ENCODE data around the gene SLC12A5. TPM values are rescaled to one million over a fixed set of nuclear protein-coding genes. Genes with fewer than 3 reads are reported as not detected.

SLC12A5 gene
- polyA plus RNA-seq, 1 donor from 2014 or later: 0.11 TPM

DNA sequence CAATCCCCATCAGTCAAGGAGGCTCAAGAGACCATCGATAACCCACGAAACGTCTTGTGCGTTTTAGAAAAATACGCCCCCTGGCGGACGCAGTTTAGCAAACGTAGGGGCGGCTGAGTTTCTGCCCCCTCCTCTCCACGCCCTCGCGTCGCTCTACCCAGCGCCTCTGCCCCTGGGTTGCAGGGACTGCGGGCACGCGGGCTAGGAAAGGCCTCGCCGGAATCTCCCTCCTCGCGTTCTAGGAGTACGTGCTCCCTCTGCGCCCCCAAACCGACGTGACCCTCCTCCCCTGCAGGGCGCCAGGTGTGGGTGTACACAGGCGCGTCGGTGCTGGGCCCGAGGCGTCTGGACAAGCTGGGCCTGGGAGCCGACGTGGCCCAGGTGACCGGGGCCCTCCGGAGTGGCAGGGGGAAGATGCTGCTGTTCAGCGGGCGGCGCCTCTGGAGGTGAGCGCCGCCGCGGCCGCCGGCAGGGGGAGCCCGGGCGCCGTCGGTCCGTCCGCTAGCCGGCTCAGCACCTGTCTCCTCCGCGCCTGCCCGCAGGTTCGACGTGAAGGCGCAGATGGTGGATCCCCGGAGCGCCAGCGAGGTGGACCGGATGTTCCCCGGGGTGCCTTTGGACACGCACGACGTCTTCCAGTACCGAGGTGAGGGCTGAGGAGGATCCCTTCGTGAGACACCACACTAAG, 15.0 kb upstream of the SLC12A5 start:
- Mint-ChIP-seq H3K27me3 (peaks cover 47% of the 10 kb centered on the region), H3K36me3 (no peaks in the 10 kb centered on the region), H3K9me3 (peaks cover 0 to 8% (median 0%) of the 10 kb centered on the region in 3 donors), H3K4me3 (peak overlapping the region; percentile 43 to 87 (median 74)), H3K27ac (peak overlapping the region; percentile 31 to 88 (median 71)), H3K4me1 (peaks cover 21 to 26% (median 25%) of the 10 kb centered on the region in 3 donors)

DNA sequence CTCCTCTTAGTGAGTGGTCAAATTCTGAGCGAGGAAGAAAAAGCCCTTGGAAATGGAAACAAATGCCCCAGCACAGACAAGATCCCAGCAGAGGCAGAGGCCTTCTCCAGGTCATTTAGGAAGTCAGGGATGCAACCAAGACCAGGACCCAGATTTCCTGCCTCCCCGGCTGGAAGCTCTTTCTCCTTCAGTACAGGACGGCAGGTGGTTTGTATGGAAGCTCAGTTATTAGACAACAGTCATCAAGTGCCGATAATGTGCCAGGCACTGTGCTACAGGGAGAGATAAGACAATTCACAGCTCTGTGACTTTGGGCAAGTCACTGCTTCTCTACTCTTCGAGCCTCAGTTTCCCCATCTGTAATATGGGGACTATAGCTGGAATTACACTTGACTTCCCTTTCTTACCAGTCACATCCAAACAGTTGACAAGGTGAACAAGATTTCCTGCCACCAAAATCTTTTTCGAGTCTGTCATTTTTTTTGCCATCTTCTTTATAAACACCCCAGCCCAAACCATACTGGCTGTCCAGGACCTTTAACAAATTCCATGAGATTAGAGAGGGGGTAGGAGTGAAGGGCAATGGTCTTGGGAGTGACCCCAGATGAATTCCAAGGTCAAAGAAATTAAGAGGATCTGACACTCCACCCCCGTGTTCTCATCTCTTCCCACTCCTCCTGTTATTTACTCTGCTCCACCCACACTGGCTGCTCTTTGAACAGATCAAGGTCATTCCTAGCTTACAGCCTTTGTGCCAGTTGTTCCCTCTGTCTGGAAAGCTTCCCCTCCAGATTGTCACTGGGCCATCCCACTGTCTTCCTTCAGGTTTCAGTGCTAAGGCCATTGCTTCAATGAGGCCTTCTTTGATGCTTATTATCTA, 14.3 kb upstream of the SLC12A5 start:
- peak overlapping the region in 2 of 3 donors; percentile 71 to 88 for H3K27ac Mint-ChIP-seq
- H3K36me3 Mint-ChIP-seq: no peaks in the 10 kb centered on the region
- peaks cover 0 to 8% (median 0%) of the 10 kb centered on the region in 3 donors for H3K9me3 Mint-ChIP-seq
- peak overlapping the region; percentile 43 to 87 (median 74) for H3K4me3 Mint-ChIP-seq
- H3K27me3 Mint-ChIP-seq: peaks cover 39% of the 10 kb centered on the region
- H3K4me1 Mint-ChIP-seq: peaks cover 14 to 23% (median 23%) of the 10 kb centered on the region in 3 donors

DNA sequence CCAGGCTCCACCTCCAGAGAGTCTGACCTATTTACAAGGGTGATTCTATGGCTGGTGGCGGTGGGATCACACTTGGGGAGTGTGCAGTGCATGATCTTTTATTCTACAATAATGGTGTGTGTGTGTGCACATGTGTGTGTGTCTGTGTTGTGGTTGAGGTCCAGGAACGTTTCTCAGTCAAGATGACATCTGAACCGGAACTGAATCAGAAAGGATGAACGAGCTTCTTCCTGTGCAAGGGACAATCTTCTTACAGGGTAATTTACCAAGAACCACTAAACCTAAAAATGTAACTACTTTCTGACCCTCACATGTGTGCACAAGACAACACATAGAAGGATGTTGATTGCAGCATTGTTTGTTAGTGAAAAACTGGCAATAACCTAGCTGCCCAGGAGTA, 11.7 kb upstream of the SLC12A5 start:
- peak overlapping the region in 1 of 4 donors; percentile 5 for H3K4me3 Mint-ChIP-seq
- H3K36me3 Mint-ChIP-seq: no peaks in the 10 kb centered on the region
- peaks cover 0 to 4% (median 0%) of the 10 kb centered on the region in 3 donors for H3K9me3 Mint-ChIP-seq
- peaks cover 12 to 22% (median 17%) of the 10 kb centered on the region in 3 donors for H3K4me1 Mint-ChIP-seq
- no peak overlapping the region for H3K27ac Mint-ChIP-seq
- peaks cover 26% of the 10 kb centered on the region for H3K27me3 Mint-ChIP-seq

DNA sequence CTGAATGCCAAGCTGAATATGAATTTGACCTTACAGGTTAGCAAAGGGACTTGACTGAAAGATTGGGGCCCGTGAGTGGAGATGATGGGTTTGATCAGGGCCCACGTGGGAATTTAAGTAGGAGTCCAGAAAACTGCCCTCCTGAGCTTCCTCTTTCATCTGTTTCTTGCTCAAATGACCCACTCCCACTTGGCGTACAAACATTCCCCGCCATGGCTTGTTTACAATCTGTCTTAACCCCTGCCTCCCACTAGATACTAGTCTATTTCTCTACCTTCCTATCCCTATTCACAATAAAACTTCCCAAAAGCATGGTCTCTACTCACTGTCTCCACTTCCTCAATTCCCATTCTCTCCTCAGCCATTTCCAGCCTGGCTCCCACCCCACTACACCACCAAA, 10.9 kb upstream of the SLC12A5 start:
- no peak overlapping the region for H3K4me3 Mint-ChIP-seq
- H3K27ac Mint-ChIP-seq: no peak overlapping the region
- H3K27me3 Mint-ChIP-seq: peaks cover 21% of the 10 kb centered on the region
- no peaks in the 10 kb centered on the region for H3K36me3 Mint-ChIP-seq
- H3K4me1 Mint-ChIP-seq: peaks cover 11 to 22% (median 18%) of the 10 kb centered on the region in 3 donors
- H3K9me3 Mint-ChIP-seq: no peaks in the 10 kb centered on the region

DNA sequence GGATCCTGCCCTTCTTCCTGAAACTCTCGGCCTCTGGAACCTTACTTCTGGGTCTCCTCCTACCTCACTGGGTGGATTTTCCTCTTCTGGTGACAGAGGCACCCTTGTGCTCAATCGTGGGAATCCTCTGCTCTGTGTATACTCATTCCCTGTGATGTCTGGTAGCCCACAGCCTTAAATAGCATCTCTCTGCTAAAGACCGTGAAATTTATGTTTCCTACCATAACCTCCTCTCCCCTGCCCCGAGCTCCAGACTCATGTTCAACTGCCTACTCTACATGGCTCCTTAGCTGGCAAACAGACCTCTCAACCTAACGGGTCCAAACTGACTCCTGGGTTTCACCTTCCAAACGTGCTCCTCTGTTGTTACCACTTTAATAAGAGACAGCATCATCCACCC, 10.4 kb upstream of the SLC12A5 start:
- H3K4me1 Mint-ChIP-seq: peaks cover 12 to 22% (median 18%) of the 10 kb centered on the region in 3 donors
- H3K4me3 Mint-ChIP-seq: no peak overlapping the region
- H3K9me3 Mint-ChIP-seq: no peaks in the 10 kb centered on the region
- H3K27ac Mint-ChIP-seq: no peak overlapping the region
- no peaks in the 10 kb centered on the region for H3K36me3 Mint-ChIP-seq
- H3K27me3 Mint-ChIP-seq: peaks cover 25% of the 10 kb centered on the region

DNA sequence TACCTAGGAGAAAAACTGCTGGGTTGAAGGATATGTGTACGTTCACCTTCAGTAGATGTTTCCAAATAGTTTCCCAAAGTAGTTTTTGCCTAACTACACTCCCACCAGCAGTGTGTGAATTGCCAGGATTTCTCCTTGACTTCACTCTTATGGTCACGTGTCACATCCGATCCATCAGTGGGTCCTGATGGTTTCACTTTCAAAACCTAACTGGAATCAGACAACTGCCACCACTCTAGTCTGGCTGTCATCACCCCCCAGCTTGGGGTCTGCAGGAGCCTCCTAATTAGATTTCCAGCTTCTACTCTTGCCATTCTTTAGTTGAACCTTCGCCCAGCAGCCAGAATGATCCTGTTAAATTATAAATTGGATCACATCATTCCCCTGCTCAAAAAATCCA, 8.5 kb upstream of the SLC12A5 start:
- Mint-ChIP-seq H3K9me3 (no peaks in the 10 kb centered on the region), H3K4me1 (peaks cover 8 to 11% (median 11%) of the 10 kb centered on the region in 3 donors), H3K36me3 (no peaks in the 10 kb centered on the region), H3K4me3 (peak overlapping the region in 3 of 4 donors; percentile 6 to 91 (median 36)), H3K27me3 (peaks cover 34% of the 10 kb centered on the region), H3K27ac (peak overlapping the region in 1 of 3 donors; percentile 8)

DNA sequence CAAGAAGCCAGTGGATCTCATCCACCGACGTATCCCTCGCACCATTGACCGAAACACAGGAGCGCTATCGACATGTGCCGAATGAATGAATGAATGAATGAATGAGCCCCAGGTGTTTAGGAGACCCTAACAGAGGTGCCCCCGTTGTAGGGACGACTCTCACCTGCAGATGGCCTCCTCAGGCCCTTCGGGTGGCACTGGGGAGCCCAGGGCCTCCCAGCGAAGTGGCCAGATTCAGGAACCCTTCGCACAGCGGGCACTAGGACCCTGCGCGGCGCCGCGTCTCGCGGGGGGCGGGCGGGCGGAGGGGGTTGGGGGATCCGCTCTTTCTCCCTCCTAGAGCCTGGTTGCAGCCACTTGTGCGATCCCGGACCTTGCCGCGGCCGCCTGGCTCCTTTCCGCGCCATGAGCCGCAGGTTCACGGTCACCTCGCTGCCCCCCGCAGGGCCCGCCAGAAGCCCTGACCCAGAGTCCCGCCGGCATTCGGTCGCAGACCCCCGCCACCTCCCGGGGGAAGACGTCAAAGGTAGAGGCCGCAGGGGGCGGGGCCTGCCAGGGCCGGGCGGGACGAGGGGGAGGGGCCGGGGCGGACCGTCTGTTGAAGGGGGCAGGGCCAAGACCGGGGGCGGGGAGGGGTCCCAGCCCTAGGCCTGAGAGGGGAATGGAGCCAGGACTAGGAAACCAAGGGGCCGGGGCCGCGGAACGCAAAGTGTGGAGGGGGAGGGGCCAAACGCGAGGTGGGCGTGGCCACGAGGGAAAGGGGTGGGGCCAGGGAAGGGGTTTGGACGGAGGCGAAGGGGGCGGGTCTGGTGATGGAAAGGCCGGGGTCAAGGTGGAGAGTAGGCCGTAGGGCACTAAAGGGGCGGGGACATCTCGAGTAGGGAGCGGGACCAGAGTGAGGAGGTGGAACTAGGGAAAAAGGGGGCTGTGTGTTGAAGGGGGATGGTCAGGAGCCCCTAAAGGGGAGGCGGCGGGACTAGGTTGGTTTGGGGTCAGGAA, 7.4 kb upstream of the SLC12A5 start:
- no peaks in the 10 kb centered on the region for H3K9me3 Mint-ChIP-seq
- no peaks in the 10 kb centered on the region for H3K36me3 Mint-ChIP-seq
- H3K4me1 Mint-ChIP-seq: peaks cover 8 to 11% (median 11%) of the 10 kb centered on the region in 3 donors
- peak overlapping the region; percentile 36 to 92 (median 74) for H3K4me3 Mint-ChIP-seq
- peaks cover 36% of the 10 kb centered on the region for H3K27me3 Mint-ChIP-seq
- H3K27ac Mint-ChIP-seq: peak overlapping the region in 2 of 3 donors; percentile 8 to 80

DNA sequence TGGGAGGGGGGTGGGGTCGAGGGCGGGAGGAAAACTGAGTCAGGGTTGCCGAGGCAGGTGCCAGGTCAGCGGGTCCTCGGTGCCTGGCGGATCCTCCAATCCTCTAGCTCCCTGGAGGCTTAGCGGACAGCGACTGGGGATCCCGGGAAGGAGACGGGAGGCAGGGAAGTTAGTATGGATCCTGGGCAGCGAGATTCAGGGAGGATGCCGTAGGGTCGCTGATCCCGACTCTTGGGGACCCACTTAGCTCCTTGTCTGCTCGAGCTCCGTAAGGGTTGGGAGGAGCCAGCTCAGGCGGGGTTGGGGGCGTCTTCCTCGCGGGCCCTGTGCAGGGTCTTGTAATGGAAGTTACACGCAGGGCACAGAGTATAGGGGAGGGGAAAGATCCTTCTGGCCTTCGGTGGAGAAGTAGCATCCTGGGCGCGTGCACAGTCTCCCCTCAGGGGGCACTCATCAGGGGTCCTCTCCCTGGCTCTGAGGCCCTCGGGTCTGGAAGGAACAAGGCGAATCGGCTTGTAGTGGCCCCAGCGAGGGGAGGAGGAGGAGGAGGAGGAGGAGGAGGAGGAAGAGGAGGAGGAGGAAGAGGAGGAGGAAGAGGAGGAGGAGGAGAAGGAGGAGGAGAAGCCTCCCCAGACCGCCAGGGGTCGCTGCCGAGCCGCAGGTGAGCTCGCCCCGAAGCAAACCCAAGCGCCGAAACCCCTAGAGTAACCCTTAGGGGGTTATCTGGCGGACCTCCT, 6.4 kb upstream of the SLC12A5 start:
- Mint-ChIP-seq H3K4me1 (peaks cover 8 to 11% (median 11%) of the 10 kb centered on the region in 3 donors), H3K27me3 (peaks cover 40% of the 10 kb centered on the region), H3K27ac (peak overlapping the region in 1 of 3 donors; percentile 46), H3K4me3 (peak overlapping the region in 2 of 4 donors; percentile 89 to 92), H3K9me3 (no peaks in the 10 kb centered on the region), H3K36me3 (no peaks in the 10 kb centered on the region)

DNA sequence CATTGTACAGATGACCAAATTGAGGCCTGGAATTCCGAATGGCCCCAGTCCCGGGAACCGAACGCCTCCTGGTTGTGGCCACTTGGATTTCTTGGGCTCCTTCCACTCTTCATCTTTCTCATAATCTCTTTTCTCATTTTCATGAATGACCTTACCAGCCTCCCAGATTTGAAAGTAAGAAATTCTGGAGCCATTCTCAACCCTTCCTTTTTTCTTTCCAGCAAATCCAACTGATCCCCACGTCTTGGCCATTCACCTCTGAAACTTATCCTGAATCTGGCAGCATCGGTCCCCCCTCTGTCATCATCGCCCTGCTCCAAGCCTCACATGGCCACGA, 5.9 kb upstream of the SLC12A5 start:
- no peak overlapping the region for H3K27ac Mint-ChIP-seq
- no peaks in the 10 kb centered on the region for H3K36me3 Mint-ChIP-seq
- no peaks in the 10 kb centered on the region for H3K9me3 Mint-ChIP-seq
- peak overlapping the region in 2 of 4 donors; percentile 35 to 74 for H3K4me3 Mint-ChIP-seq
- H3K27me3 Mint-ChIP-seq: peaks cover 44% of the 10 kb centered on the region
- H3K4me1 Mint-ChIP-seq: peaks cover 8 to 11% (median 11%) of the 10 kb centered on the region in 3 donors

DNA sequence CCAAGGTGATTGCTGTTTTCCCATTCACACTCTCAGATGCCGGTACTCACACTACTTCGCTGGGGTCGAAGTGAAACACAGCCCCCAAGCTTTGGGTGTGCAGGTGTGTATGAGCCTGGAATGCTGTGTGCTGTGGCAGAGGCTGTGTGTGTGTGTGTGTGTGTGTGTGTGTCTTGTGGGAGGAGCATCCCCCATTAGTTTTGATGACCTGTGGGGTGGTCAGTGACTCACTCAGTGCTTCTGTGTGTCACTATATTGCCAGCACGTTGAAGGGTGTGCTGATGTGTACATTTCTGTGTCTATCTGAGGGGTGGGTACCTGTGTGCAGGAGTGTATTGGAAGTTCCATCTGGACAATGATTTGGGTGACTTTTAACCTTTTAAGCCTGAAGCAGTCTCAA, 5.0 kb upstream of the SLC12A5 start:
- H3K27me3 Mint-ChIP-seq: peaks cover 48% of the 10 kb centered on the region
- H3K4me3 Mint-ChIP-seq: peak overlapping the region in 1 of 4 donors; percentile 14
- no peaks in the 10 kb centered on the region for H3K9me3 Mint-ChIP-seq
- H3K36me3 Mint-ChIP-seq: no peaks in the 10 kb centered on the region
- peaks cover 8 to 11% (median 11%) of the 10 kb centered on the region in 3 donors for H3K4me1 Mint-ChIP-seq
- no peak overlapping the region for H3K27ac Mint-ChIP-seq

DNA sequence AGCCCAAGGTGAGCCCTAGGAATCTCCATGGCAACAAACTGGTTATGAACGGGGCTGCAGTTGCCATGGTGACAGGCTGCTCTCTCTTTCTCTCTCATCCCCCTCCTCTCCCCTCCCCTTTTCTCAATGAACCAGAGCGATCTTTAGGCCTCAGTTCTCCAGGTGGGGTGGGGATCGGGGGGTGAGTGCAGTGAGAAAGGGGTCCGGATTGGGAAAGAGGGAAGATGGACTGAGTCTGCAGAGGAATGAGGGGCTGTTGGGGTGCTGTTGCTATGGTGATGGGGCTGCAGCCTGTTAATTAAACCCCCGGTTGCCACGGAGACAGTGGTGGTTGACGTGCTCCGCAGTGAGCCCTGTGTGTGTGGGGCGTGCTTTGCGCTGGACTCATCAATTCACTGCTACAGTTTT, 3.6 kb upstream of the SLC12A5 start:
- Mint-ChIP-seq H3K27me3 (peaks cover 52% of the 10 kb centered on the region), H3K36me3 (no peaks in the 10 kb centered on the region), H3K4me3 (no peak overlapping the region), H3K4me1 (peaks cover 8 to 11% (median 10%) of the 10 kb centered on the region in 3 donors), H3K9me3 (no peaks in the 10 kb centered on the region), H3K27ac (no peak overlapping the region)

DNA sequence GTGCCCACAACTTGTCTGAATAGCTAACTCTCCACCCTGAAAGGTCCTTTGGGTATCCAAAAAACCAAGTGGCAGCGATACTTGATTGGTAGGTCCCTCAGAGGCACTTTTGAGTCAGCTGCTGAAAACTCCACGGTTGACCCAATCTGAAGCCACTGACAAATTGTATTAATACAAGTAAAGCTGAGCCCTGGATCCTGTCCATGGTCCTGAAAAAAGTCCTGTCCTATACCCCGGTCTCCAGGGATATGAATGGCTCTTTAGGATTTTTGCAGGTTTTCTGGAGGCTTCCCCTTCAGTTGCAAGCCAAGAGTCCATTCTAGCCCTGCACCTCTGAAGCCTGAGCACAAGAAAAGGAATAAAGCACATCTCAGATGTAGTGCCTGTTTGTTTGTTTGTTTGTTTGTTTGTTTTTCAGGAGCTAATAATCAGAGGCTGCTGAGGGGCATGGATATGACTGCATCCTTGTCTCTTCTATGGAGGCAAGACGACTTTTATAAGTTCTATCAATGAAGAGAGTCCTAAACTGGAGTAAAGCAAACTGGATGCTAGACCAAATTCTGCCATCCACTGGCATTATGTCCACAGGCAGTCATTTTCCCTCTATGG, 1.7 kb upstream of the SLC12A5 start:
- no peaks in the 10 kb centered on the region for H3K36me3 Mint-ChIP-seq
- H3K27me3 Mint-ChIP-seq: peaks cover 54% of the 10 kb centered on the region
- peaks cover 0 to 3% (median 2%) of the 10 kb centered on the region in 3 donors for H3K4me1 Mint-ChIP-seq
- H3K9me3 Mint-ChIP-seq: no peaks in the 10 kb centered on the region
- H3K27ac Mint-ChIP-seq: no peak overlapping the region
- H3K4me3 Mint-ChIP-seq: no peak overlapping the region

DNA sequence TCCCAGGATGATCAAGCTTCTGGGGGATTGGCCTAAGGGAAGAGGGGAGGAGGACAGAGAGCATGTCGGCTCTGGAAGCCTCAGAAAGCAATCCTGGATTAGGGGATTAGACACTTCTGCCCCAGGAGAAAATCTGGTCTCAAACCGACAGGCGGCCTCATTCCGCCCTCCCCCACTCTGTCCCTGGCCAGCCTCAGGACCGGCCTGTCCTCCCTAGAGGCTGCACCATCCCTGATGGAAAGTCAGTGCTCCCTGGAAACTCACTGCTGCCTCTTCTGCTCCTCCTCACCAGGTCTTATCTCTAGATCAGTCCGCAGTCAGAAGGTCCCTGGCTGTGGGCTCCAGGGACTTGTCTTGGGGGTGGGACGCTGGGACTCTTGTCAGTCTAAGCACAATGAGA, 905 bp upstream of the SLC12A5 start:
- peaks cover 58% of the 10 kb centered on the region for H3K27me3 Mint-ChIP-seq
- H3K4me1 Mint-ChIP-seq: peaks cover 0 to 2% (median 0%) of the 10 kb centered on the region in 3 donors
- H3K36me3 Mint-ChIP-seq: peaks cover 4% of the 10 kb centered on the region
- H3K27ac Mint-ChIP-seq: peak overlapping the region in 1 of 3 donors; percentile 28
- H3K4me3 Mint-ChIP-seq: no peak overlapping the region
- H3K9me3 Mint-ChIP-seq: no peaks in the 10 kb centered on the region
